Breast epithelium (tissue), 4 donors: ENCODE measurements around the gene MYH7. TPM values are rescaled to one million over a fixed set of nuclear protein-coding genes. Genes with fewer than 3 reads are reported as not detected.
"Not testable (repeated sequence)": the region's sequence is repeated elsewhere in the genome, so short reads cannot be mapped to it uniquely, and the experiment has no call there.

ENCODE experiments used
- DNase-seq, 2 donors: peaks; one replicate each; pipeline ENCODE4 v3.0.0-alpha.2; 2019; ENCODE audit warnings: low spot score in 2 of 2
- H3K27ac ChIP-seq, 2 donors: fragments of 200-600 bp; sonication (generic) in 1 of 2; one replicate each; pipeline ENCODE4 v1.5.1; 2016 to 2019; ENCODE audit warnings: mild to moderate bottlenecking in 1 of 2
- H3K27me3 ChIP-seq, 2 donors: fragments of 200-600 bp; sonication (generic) in 1 of 2; one replicate each; pipeline versions ENCODE4 v1.5.1 to v1.6.0; 2017 to 2019; ENCODE audit warnings: control low read depth in 1 of 2, mild to moderate bottlenecking in 1 of 2
- H3K36me3 ChIP-seq: fragments of 200-600 bp; one replicate; pipeline ENCODE4 v1.5.1; 2019
- H3K4me1 ChIP-seq, 2 donors: fragments of 200-600 bp; sonication (generic); one replicate each; pipeline ENCODE4 v1.5.1; 2016 to 2019; ENCODE audit warnings: control low read depth in 1 of 2
- H3K4me3 ChIP-seq, 3 donors: fragments of 200-600 bp; sonication (generic); 1 replicate in 2 of 3; 2 replicates in 1 of 3; pipeline ENCODE4 v1.5.1; 2016 to 2019; ENCODE audit warnings: mild to moderate bottlenecking in 3 of 3, moderate library complexity in 2 of 3
- H3K9me3 ChIP-seq, 2 donors: fragments of 200-600 bp; sonication (generic) in 1 of 2; one replicate each; pipeline ENCODE4 v1.5.1; 2016 to 2019; ENCODE audit warnings: control low read depth in 1 of 2
- POLR2A ChIP-seq: fragments of 450-650 bp; IDR thresholded peaks from one replicate; pipeline ENCODE4 v1.6.1; 2016; ENCODE audit warnings: antibody characterized with exemption, mild to moderate bottlenecking, moderate library complexity
- POLR2AphosphoS5 ChIP-seq, 3 donors: sonication (generic); formaldehyde crosslinking; IDR thresholded peaks; one replicate each; pipeline ENCODE4 v1.6.1; 2017; ENCODE audit warnings: antibody characterized with exemption in 3 of 3
- intact Hi-C: fragments of 100-400 bp; cut with DNase I; formaldehyde crosslinking; loops from one replicate; pipeline ENCODE4 v1.15.1; 2023; ENCODE audit warnings: low total_unique reads
- total RNA-seq, 3 donors: library from RNA; depleted of rRNA; stranded (reverse); fragments of >200 nt; gene quantifications; one replicate each; pipeline ENCODE4 v1.1.0, GENCODE V29; 2016
- TF ChIP-seq, protein P1 (sequence below), 3 donors: fragments of 450-650 bp; IDR thresholded peaks; one replicate each; pipeline ENCODE4 v1.5.1; 2016 to 2017; ENCODE audit warnings: antibody characterized with exemption in 3 of 3, mild to moderate bottlenecking in 3 of 3, moderate library complexity in 3 of 3

The MYH7 gene
- total RNA-seq, 3 donors from 2014 or later = not detected

DNA sequence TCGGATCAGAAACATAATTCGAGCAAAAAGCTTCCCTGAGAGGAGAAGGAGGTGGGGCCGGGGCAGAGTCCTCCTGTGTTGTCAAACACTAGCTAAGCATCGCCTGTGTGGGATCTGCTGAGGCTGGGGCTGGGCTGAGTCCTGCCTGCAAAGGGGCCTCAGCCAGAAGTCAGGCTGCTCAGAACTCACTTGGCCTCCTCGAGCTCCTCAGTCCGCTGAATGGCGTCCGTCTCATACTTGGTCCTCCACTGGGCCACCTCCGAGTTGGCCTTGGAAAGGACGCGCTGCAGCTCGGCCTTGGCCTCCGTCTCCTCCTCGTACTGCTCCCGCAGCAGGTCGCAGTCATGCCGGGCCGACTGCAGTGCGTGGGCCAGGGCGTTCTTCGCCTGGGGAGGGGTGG is 17.4 kb downstream of the MYH7 start:
- no peaks in the 10 kb centered on the region for H3K4me1 ChIP-seq
- TF ChIP-seq POLR2AphosphoS5 (IDR thresholded peaks at IDR 0.05) (no peak), POLR2A (no peak)
- TF ChIP-seq, protein P1, sequence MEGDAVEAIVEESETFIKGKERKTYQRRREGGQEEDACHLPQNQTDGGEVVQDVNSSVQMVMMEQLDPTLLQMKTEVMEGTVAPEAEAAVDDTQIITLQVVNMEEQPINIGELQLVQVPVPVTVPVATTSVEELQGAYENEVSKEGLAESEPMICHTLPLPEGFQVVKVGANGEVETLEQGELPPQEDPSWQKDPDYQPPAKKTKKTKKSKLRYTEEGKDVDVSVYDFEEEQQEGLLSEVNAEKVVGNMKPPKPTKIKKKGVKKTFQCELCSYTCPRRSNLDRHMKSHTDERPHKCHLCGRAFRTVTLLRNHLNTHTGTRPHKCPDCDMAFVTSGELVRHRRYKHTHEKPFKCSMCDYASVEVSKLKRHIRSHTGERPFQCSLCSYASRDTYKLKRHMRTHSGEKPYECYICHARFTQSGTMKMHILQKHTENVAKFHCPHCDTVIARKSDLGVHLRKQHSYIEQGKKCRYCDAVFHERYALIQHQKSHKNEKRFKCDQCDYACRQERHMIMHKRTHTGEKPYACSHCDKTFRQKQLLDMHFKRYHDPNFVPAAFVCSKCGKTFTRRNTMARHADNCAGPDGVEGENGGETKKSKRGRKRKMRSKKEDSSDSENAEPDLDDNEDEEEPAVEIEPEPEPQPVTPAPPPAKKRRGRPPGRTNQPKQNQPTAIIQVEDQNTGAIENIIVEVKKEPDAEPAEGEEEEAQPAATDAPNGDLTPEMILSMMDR (IDR thresholded peaks at IDR 0.05) = no peak
- H3K36me3 ChIP-seq = no peaks in the 10 kb centered on the region
- no peak for DNase-seq
- H3K9me3 ChIP-seq = no peaks in the 10 kb centered on the region
- H3K27ac ChIP-seq = no peak overlapping the region
- H3K4me3 ChIP-seq = no peak overlapping the region
- no peaks in the 10 kb centered on the region for H3K27me3 ChIP-seq
- intact Hi-C loops = no loop called here

DNA sequence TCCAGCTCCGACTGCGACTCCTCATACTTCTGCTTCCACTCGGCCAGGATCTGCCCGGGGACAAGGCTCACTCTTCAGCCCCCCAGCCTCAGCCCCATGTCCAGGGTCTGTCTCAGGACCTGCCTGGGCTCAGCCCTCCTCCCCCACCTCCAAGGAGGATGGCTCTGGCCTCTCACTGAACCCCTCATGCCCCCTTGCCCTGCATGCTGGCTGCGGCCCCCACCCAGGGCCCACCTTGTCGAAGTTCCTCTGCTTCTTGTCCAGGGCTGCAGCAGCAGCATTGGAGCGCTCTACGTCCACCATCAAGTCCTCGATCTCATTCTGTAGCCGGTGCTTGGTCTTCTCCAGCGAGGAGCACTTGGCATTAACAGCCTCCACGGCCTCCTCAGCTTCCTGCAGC is 18.2 kb downstream of the MYH7 start:
- H3K4me3 ChIP-seq, DNase-seq, H3K27me3 ChIP-seq, H3K36me3 ChIP-seq, H3K4me1 ChIP-seq, H3K27ac ChIP-seq, intact Hi-C loops, H3K9me3 ChIP-seq: not testable (repeated sequence)

DNA sequence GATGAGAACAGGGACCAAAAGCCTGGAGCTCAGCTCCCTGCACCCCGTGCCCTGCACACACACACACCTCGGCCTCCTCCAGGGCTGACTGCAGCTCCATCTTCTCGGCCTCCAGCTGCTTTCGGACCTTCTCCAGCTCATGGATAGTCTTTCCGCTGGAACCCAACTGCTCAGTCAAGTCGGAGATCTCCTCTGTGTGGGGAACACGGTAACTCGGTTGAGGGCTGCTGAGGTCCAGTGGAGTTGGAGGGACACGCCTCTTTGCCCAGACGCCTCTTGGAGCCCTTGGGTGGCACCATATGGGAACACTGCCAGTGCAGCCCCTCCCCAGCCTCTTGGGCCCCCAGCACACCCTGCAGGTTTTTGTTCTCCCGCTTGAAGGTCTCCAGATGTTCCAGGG is 18.7 kb downstream of the MYH7 start:
- Histone ChIP-seq H3K4me3 (no peak overlapping the region), H3K9me3 (no peaks in the 10 kb centered on the region), H3K27me3 (no peaks in the 10 kb centered on the region), H3K36me3 (no peaks in the 10 kb centered on the region), H3K27ac (no peak overlapping the region), H3K4me1 (no peaks in the 10 kb centered on the region)
- TF ChIP-seq POLR2AphosphoS5 (IDR thresholded peaks at IDR 0.05) (no peak), POLR2A (no peak)
- TF ChIP-seq, protein P1 (IDR thresholded peaks at IDR 0.05) = no peak
- no peak for DNase-seq
- intact Hi-C loops = no loop called here

DNA sequence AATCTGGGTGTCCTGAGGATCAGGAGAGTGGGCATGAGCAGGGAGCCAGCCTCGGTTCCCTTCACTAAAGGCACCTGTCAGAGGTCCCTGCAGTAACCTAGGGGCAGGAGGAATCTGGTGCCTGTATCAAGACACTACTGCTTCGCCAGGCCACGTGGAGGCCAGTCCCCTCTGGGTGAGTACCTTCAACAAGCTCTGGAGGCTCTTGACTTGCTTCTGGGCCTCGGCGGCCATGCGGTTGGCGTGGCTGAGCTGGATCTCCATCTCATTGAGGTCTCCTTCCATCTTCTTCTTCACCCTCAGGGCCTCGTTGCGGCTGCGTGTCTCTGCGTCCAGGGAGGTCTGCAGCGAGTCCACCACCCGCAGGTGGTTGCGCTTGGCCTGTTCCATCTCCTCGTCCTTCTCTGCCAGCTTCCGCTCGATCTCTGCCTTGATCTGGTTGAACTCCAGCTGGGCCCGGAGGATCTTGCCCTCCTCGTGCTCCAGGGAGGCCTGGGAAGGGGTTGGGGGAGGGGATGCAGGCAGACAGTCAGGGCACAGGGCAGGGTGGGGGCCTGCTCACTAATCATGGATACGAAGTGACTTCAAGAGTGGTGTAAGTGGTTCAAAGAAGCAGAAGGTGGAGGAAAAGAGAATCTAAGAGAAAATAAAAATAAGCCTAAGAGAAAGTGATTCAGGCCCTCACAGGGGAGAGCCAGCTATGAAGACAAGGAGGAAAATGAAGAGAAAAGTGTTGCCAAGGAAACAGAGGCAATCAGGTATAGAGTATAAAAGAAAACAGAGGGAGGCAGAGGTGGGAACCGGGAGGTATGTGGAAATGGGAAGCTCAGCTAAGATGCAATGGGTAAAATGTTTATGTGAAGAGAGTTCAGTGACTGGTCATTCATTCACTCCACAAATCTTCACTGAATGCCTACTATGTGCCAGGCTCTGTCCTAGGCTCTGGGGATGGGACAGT is 19.4 kb downstream of the MYH7 start:
- no peak overlapping the region for H3K4me3 ChIP-seq
- intact Hi-C loops = no loop called here
- H3K4me1 ChIP-seq = no peaks in the 10 kb centered on the region
- H3K36me3 ChIP-seq = no peaks in the 10 kb centered on the region
- H3K9me3 ChIP-seq = no peaks in the 10 kb centered on the region
- no peak for DNase-seq
- TF ChIP-seq POLR2A = no peak
- no peak for TF ChIP-seq POLR2AphosphoS5 (IDR thresholded peaks at IDR 0.05)
- TF ChIP-seq, protein P1 (IDR thresholded peaks at IDR 0.05) = no peak
- H3K27ac ChIP-seq = no peak overlapping the region
- H3K27me3 ChIP-seq = peaks cover 0 to 4% of the 10 kb centered on the region in 2 donors

DNA sequence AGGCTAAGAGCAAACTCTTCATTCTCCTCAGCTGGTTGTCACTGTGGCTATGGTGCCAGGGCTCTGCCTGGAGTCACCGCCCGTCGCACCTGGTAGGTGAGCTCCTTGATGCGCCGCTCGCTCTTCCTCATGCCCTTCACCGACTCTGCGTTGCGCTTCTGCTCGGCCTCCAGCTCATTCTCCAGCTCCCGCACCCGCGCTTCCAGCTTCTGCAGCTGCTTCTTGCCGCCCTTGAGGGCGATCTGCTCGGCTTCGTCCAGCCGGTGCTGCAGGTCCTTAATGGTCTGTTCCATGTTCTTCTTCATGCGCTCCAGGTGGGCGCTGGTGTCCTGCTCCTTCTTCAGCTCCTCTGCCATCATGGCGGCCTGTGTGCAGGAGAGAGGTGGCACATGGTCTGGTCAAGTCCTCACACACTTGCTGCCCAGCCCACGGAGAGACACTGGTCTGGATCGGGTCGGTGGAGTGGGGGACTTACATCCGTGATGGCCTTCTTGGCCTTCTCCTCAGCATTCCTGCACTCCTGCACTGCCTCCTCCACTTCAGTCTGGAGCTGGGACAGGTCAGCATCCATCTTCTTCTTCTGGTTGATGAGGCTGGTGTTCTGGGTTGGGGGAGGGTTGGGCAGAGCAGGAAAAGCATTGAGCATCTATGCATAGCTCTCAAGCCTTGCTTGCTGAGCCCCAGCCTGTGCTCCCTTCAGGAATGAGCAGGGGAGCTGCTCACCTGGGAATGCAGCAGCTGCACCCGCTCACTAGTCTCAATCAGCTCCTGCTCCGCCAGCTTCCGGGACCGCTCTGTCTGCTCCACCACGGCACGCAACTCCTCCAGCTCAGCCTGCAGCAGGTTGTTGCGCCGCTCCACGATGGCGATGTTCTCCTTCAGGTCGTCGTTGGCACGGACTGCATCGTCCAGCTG is 20.3 kb downstream of the MYH7 start:
- Histone ChIP-seq H3K4me3 (no peak overlapping the region), H3K36me3 (no peaks in the 10 kb centered on the region), H3K9me3 (no peaks in the 10 kb centered on the region), H3K27ac (no peak overlapping the region), H3K4me1 (no peaks in the 10 kb centered on the region), H3K27me3 (peaks cover 0 to 4% of the 10 kb centered on the region in 2 donors)
- TF ChIP-seq POLR2A (no peak), POLR2AphosphoS5 (IDR thresholded peaks at IDR 0.05) (no peak)
- TF ChIP-seq, protein P1 (IDR thresholded peaks at IDR 0.05) = no peak
- intact Hi-C loops = no loop called here
- no peak for DNase-seq
